Measurements from ENCODE around the gene FRMPD2.
"Not testable (repeated sequence)": the region's sequence is repeated elsewhere in the genome, so short reads cannot be mapped to it uniquely, and the experiment has no call there.

The FRMPD2 gene

GRCh38 chr10:48147643-48148042 lies 126.9 kb downstream of the FRMPD2 start:
- not testable (repeated sequence) for H3K27me3 ChIP-seq (ENCODE audit: insufficient read depth, low read length); DNase-seq; H3K23ac ChIP-seq (ENCODE audit: low read length); H3K79me2 ChIP-seq (ENCODE audit: control insufficient read depth, insufficient read depth, low read length, poor library complexity); H3K14ac ChIP-seq (ENCODE audit: low read length); H3K18ac ChIP-seq (ENCODE audit: low read length); H4K12ac ChIP-seq (ENCODE audit: low read depth, low read length); H3K27ac ChIP-seq (ENCODE audit: low read depth, low read length); H3K36me3 ChIP-seq (ENCODE audit: control insufficient read depth in 1 of 2, insufficient read depth in 2 of 2, low read length in 2 of 2); H2BK12ac ChIP-seq (ENCODE audit: low read length); H3K4me2 ChIP-seq (ENCODE audit: low read length); H2AFZ ChIP-seq (ENCODE audit: insufficient read depth, low read length, poor library complexity); H4K91ac ChIP-seq (ENCODE audit: low read depth, low read length); H3K9me3 ChIP-seq (ENCODE audit: insufficient read depth, low read depth, low read length); H4K8ac ChIP-seq (ENCODE audit: low read depth, low read length); H2BK120ac ChIP-seq (ENCODE audit: insufficient read depth, low read length, poor library complexity); H3K4me3 ChIP-seq (ENCODE audit: low read depth, low read length); H2BK5ac ChIP-seq (ENCODE audit: low read depth, low read length, poor library complexity); H3K4ac ChIP-seq (ENCODE audit: low read depth, low read length); H3K79me1 ChIP-seq (ENCODE audit: low read length); H2AK5ac ChIP-seq (ENCODE audit: low read length); H3K9ac ChIP-seq (ENCODE audit: low read length); H3K4me1 ChIP-seq (ENCODE audit: control insufficient read depth in 1 of 2, insufficient read depth in 2 of 2, low read length in 2 of 2)
- WGBS (ENCODE audit: extremely low coverage, insufficient coverage, insufficient read length): no CpG with 5 or more reads among the region's 3 CpGs

GRCh38 chr10:48143721-48144642 lies 130.5 kb downstream of the FRMPD2 start:
- H2BK5ac ChIP-seq (ENCODE audit: low read depth, low read length, poor library complexity); H4K8ac ChIP-seq (ENCODE audit: low read depth, low read length); H3K23ac ChIP-seq (ENCODE audit: low read length); H2AFZ ChIP-seq (ENCODE audit: insufficient read depth, low read length, poor library complexity); H3K27ac ChIP-seq (ENCODE audit: low read depth, low read length); H3K4me3 ChIP-seq (ENCODE audit: low read depth, low read length); H3K27me3 ChIP-seq (ENCODE audit: insufficient read depth, low read length); H4K91ac ChIP-seq (ENCODE audit: low read depth, low read length); H3K4ac ChIP-seq (ENCODE audit: low read depth, low read length); H3K9me3 ChIP-seq (ENCODE audit: insufficient read depth, low read depth, low read length); H3K4me1 ChIP-seq (ENCODE audit: control insufficient read depth in 1 of 2, insufficient read depth in 2 of 2, low read length in 2 of 2); H3K18ac ChIP-seq (ENCODE audit: low read length); H3K4me2 ChIP-seq (ENCODE audit: low read length); H2BK12ac ChIP-seq (ENCODE audit: low read length); H3K9ac ChIP-seq (ENCODE audit: low read length); H3K14ac ChIP-seq (ENCODE audit: low read length); H3K36me3 ChIP-seq (ENCODE audit: control insufficient read depth in 1 of 2, insufficient read depth in 2 of 2, low read length in 2 of 2); H3K79me1 ChIP-seq (ENCODE audit: low read length); H3K79me2 ChIP-seq (ENCODE audit: control insufficient read depth, insufficient read depth, low read length, poor library complexity); DNase-seq; H2AK5ac ChIP-seq (ENCODE audit: low read length); H2BK120ac ChIP-seq (ENCODE audit: insufficient read depth, low read length, poor library complexity); H4K12ac ChIP-seq (ENCODE audit: low read depth, low read length): not testable (repeated sequence)
- no CpG with 5 or more reads among the region's 10 CpGs for WGBS (ENCODE audit: extremely low coverage, insufficient coverage, insufficient read length)

- WGBS (ENCODE audit: extremely low coverage, insufficient coverage, insufficient read length): no CpG with 5 or more reads among the region's 3 CpGs
Observed at GRCh38 chr10:48140949-48141348, 133.5 kb downstream of the FRMPD2 start.

GRCh38 chr10:48139953-48140850 lies 134.3 kb downstream of the FRMPD2 start:
- no CpG with 5 or more reads among the region's 53 CpGs for WGBS (ENCODE audit: extremely low coverage, insufficient coverage, insufficient read length)
- H4K91ac ChIP-seq (ENCODE audit: low read depth, low read length); H3K27me3 ChIP-seq (ENCODE audit: insufficient read depth, low read length); DNase-seq; H3K79me1 ChIP-seq (ENCODE audit: low read length); H3K14ac ChIP-seq (ENCODE audit: low read length); H2BK120ac ChIP-seq (ENCODE audit: insufficient read depth, low read length, poor library complexity); H4K12ac ChIP-seq (ENCODE audit: low read depth, low read length); H3K4me2 ChIP-seq (ENCODE audit: low read length); H2AFZ ChIP-seq (ENCODE audit: insufficient read depth, low read length, poor library complexity); H2AK5ac ChIP-seq (ENCODE audit: low read length); H3K9me3 ChIP-seq (ENCODE audit: insufficient read depth, low read depth, low read length); H3K4me1 ChIP-seq (ENCODE audit: control insufficient read depth in 1 of 2, insufficient read depth in 2 of 2, low read length in 2 of 2); H3K27ac ChIP-seq (ENCODE audit: low read depth, low read length); H3K9ac ChIP-seq (ENCODE audit: low read length); H3K79me2 ChIP-seq (ENCODE audit: control insufficient read depth, insufficient read depth, low read length, poor library complexity); H4K8ac ChIP-seq (ENCODE audit: low read depth, low read length); H3K18ac ChIP-seq (ENCODE audit: low read length); H3K23ac ChIP-seq (ENCODE audit: low read length); H3K4ac ChIP-seq (ENCODE audit: low read depth, low read length); H3K36me3 ChIP-seq (ENCODE audit: control insufficient read depth in 1 of 2, insufficient read depth in 2 of 2, low read length in 2 of 2); H3K4me3 ChIP-seq (ENCODE audit: low read depth, low read length); H2BK12ac ChIP-seq (ENCODE audit: low read length); H2BK5ac ChIP-seq (ENCODE audit: low read depth, low read length, poor library complexity): not testable (repeated sequence)

More at GRCh38 chr10:48140949-48141348, 133.5 kb downstream of the FRMPD2 start:
- not testable (repeated sequence) for H3K4me1 ChIP-seq (ENCODE audit: control insufficient read depth in 1 of 2, insufficient read depth in 2 of 2, low read length in 2 of 2); H3K27me3 ChIP-seq (ENCODE audit: insufficient read depth, low read length); H2BK5ac ChIP-seq (ENCODE audit: low read depth, low read length, poor library complexity); H4K12ac ChIP-seq (ENCODE audit: low read depth, low read length); H2BK12ac ChIP-seq (ENCODE audit: low read length); H4K91ac ChIP-seq (ENCODE audit: low read depth, low read length); H3K79me1 ChIP-seq (ENCODE audit: low read length); H3K4me3 ChIP-seq (ENCODE audit: low read depth, low read length); H3K14ac ChIP-seq (ENCODE audit: low read length); H3K27ac ChIP-seq (ENCODE audit: low read depth, low read length); H3K18ac ChIP-seq (ENCODE audit: low read length); H3K79me2 ChIP-seq (ENCODE audit: control insufficient read depth, insufficient read depth, low read length, poor library complexity); H4K8ac ChIP-seq (ENCODE audit: low read depth, low read length); H3K9ac ChIP-seq (ENCODE audit: low read length); H3K23ac ChIP-seq (ENCODE audit: low read length); H2BK120ac ChIP-seq (ENCODE audit: insufficient read depth, low read length, poor library complexity); H2AK5ac ChIP-seq (ENCODE audit: low read length); H2AFZ ChIP-seq (ENCODE audit: insufficient read depth, low read length, poor library complexity); H3K36me3 ChIP-seq (ENCODE audit: control insufficient read depth in 1 of 2, insufficient read depth in 2 of 2, low read length in 2 of 2); DNase-seq; H3K4me2 ChIP-seq (ENCODE audit: low read length); H3K4ac ChIP-seq (ENCODE audit: low read depth, low read length); H3K9me3 ChIP-seq (ENCODE audit: insufficient read depth, low read depth, low read length)

All from trophoblast cell (in vitro differentiated cells and primary cell).